Body of pancreas (tissue), 4 donors: ENCODE measurements around the gene RYR3. TPM values are rescaled to one million over a fixed set of nuclear protein-coding genes. Genes with fewer than 3 reads are reported as not detected.
"Not testable (repeated sequence)": the region's sequence is repeated elsewhere in the genome, so short reads cannot be mapped to it uniquely, and the experiment has no call there.

ENCODE experiments used
- ATAC-seq: fragments of 150-250 bp; one replicate; pipeline ENCODE4 v1.9.1; 2016
- DNase-seq, 4 donors: peaks; one replicate each; pipeline ENCODE4 v3.0.0-alpha.2; 2019
- H3K27ac ChIP-seq, 4 donors: fragments of 200-600 bp; sonication (generic); 1 replicate in 3 of 4; 2 replicates in 1 of 4; pipeline versions ENCODE4 v1.5.1 to v1.6.1; 2016 to 2019; ENCODE audit warnings: mild to moderate bottlenecking in 1 of 4, mixed read lengths in 1 of 4, moderate library complexity in 1 of 4
- H3K27me3 ChIP-seq, 2 donors: fragments of 200-600 bp; sonication (generic); one replicate each; pipeline ENCODE4 v1.6.0; 2016; ENCODE audit warnings: mild to moderate bottlenecking in 1 of 2
- H3K36me3 ChIP-seq, 2 donors: fragments of 200-600 bp; sonication (generic); replicated peaks in 1 of 2; 2 replicates each; pipeline ENCODE4 v1.5.1; 2016; ENCODE audit warnings: low read depth in 2 of 2; ENCODE audit not compliant: insufficient read depth in 1 of 2
- H3K4me1 ChIP-seq: fragments of 200-600 bp; sonication (generic); one replicate; pipeline ENCODE4 v1.6.0; 2016
- H3K4me3 ChIP-seq, 2 donors: fragments of 200-600 bp; sonication (generic); 1 replicate in 1 of 2; 2 replicates in 1 of 2; pipeline ENCODE4 v1.5.1; 2016 to 2019
- H3K9me3 ChIP-seq, 3 donors: fragments of 200-600 bp; sonication (generic); 1 replicate in 2 of 3; 2 replicates in 1 of 3; pipeline ENCODE4 v1.5.1; 2016
- CTCF ChIP-seq, 7 experiments: fragments of 450-650 bp in 4 of 7; fragments of 200-600 bp in 3 of 7; sonication (generic) in 3 of 7; IDR thresholded peaks; one replicate each; pipeline ENCODE4 v1.5.1; 2016 to 2019; ENCODE audit warnings: antibody characterized with exemption in 7 of 7
- POLR2A ChIP-seq, 3 donors: fragments of 450-650 bp; IDR thresholded peaks; one replicate each; pipeline ENCODE4 v1.6.1; 2016; ENCODE audit warnings: antibody characterized with exemption in 3 of 3, mild to moderate bottlenecking in 2 of 3
- WGBS, 2 donors: methylation state at CpG; one replicate each; pipeline ENCODE4 v1.1.5; 2017; 5-methylcytosine and 5-hydroxymethylcytosine counted together
- intact Hi-C: fragments of 100-400 bp; cut with DNase I; formaldehyde crosslinking; loops from one replicate; pipeline ENCODE4 v1.15.1; 2023
- total RNA-seq, 2 donors: library from RNA; depleted of rRNA; stranded (reverse); fragments of >200 nt; gene quantifications; one replicate each; pipeline ENCODE4 v1.1.0, GENCODE V29; 2016

RYR3 gene
- total RNA-seq, 2 donors from 2014 or later = 0.26 to 0.66 TPM

- intact Hi-C loops = no loop called here
- TF ChIP-seq CTCF (IDR thresholded peaks at IDR 0.05) (no peak), POLR2A (IDR thresholded peaks at IDR 0.05) (no peak)
- 50 to 68% methylated on average over 4 to 5 of the region's 5 CpGs for WGBS, 2 donors
- no peak overlapping the region for H3K4me3 ChIP-seq
- H3K36me3 ChIP-seq = no peaks in the 10 kb centered on the region
- H3K27ac ChIP-seq = no peak overlapping the region
- no peaks in the 10 kb centered on the region for H3K9me3 ChIP-seq
- no peaks in the 10 kb centered on the region for H3K4me1 ChIP-seq
- DNase-seq (no peak), ATAC-seq (no peak)
- no peaks in the 10 kb centered on the region for H3K27me3 ChIP-seq
Measured at GRCh38 chr15:33807665-33808064, 496.9 kb downstream of the RYR3 start.

- no peak for DNase-seq
- no peaks in the 10 kb centered on the region for H3K27me3 ChIP-seq
- H3K36me3 ChIP-seq = no peaks in the 10 kb centered on the region
- H3K4me3 ChIP-seq = no peak overlapping the region
- WGBS, 2 donors = 76 to 82% methylated on average over 10 of the region's 10 CpGs
- intact Hi-C loops = no loop called here
- H3K27ac ChIP-seq = no peak overlapping the region
- no peaks in the 10 kb centered on the region for H3K9me3 ChIP-seq
- no peak for ATAC-seq
- TF ChIP-seq CTCF (IDR thresholded peaks at IDR 0.05) (no peak), POLR2A (IDR thresholded peaks at IDR 0.05) (no peak)
- H3K4me1 ChIP-seq = no peaks in the 10 kb centered on the region
Measured at GRCh38 chr15:33808720-33809457, 498.1 kb downstream of the RYR3 start.

DNA sequence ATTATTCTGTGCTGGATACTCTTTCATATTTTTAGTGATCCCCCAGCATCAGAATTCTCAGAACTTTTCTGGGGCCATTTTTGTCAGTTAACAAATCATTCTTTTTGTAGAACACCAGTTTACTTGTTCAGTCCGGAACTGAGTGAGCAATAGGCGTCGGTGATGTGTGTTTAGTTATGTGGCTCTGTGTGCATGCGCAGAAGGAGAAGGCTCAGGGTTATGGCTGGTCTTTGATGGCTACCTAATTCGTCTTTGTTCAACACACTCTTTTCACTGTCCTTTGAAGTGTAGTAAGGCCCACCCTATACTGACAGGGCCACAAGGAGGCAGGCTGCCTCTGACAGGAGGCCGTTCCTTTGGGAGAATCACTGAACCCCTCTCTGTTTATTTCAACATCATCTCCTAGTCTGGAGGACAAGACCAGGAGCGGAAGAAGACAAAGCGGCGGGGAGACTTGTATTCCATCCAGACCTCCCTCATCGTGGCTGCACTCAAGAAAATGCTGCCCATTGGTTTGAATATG lies 499.4 kb downstream of the RYR3 start:
- Histone ChIP-seq H3K27ac (no peak overlapping the region), H3K27me3 (no peaks in the 10 kb centered on the region), H3K9me3 (no peaks in the 10 kb centered on the region), H3K4me3 (no peak overlapping the region), H3K4me1 (no peaks in the 10 kb centered on the region), H3K36me3 (no peaks in the 10 kb centered on the region)
- ATAC-seq = no peak
- intact Hi-C loops = no loop called here
- TF ChIP-seq CTCF (IDR thresholded peaks at IDR 0.05) (no peak), POLR2A (IDR thresholded peaks at IDR 0.05) (no peak)
- no peak for DNase-seq
- WGBS, 2 donors = 75 to 78% methylated on average over 10 of the region's 10 CpGs

DNA sequence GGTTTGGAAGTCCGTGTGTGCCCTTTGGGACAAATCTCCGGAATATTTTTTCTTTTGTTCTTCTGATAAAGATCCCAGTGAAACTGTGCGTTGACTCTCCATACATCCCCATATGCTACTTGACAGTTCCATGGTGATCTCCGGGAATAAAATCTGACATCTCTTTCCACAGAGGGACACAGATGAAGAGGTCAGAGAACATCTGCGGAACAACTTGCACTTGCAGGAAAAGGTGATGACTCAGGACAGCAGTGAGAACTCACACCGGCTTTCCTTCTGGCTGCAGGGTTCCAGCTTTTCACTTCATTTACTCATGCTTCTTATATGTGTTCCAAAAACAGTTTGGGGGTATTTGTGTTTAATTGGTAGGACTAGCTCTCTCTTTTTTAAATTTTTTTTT lies 500.0 kb downstream of the RYR3 start:
- Histone ChIP-seq H3K4me3 (no peak overlapping the region), H3K36me3 (no peaks in the 10 kb centered on the region), H3K27me3 (no peaks in the 10 kb centered on the region), H3K27ac (no peak overlapping the region), H3K4me1 (no peaks in the 10 kb centered on the region), H3K9me3 (no peaks in the 10 kb centered on the region)
- ATAC-seq (no peak), DNase-seq (no peak)
- 64 to 71% methylated on average over 6 of the region's 6 CpGs for WGBS, 2 donors
- TF ChIP-seq POLR2A (IDR thresholded peaks at IDR 0.05) (no peak), CTCF (IDR thresholded peaks at IDR 0.05) (no peak)
- intact Hi-C loops = no loop called here

GRCh38 chr15:33813891-33814290 lies 503.1 kb downstream of the RYR3 start:
- Histone ChIP-seq H3K9me3 (no peaks in the 10 kb centered on the region), H3K36me3 (no peaks in the 10 kb centered on the region), H3K4me1 (no peaks in the 10 kb centered on the region), H3K27ac (no peak overlapping the region), H3K4me3 (no peak overlapping the region), H3K27me3 (no peaks in the 10 kb centered on the region)
- ATAC-seq = no peak
- WGBS, 2 donors = 53 to 67% methylated on average over 3 of the region's 3 CpGs
- no peak for TF ChIP-seq CTCF (IDR thresholded peaks at IDR 0.05)
- no peak for DNase-seq
- intact Hi-C loops = no loop called here

- H3K4me1 ChIP-seq, H3K27me3 ChIP-seq, H3K36me3 ChIP-seq, H3K4me3 ChIP-seq, H3K9me3 ChIP-seq, DNase-seq, H3K27ac ChIP-seq, intact Hi-C loops, ATAC-seq: not testable (repeated sequence)
- WGBS, 2 donors = 92 to 94% methylated on average over 6 of the region's 6 CpGs
Measured at GRCh38 chr15:33819499-33819898, 508.7 kb downstream of the RYR3 start.
